Measurements from ENCODE around the gene TUBE1.

The TUBE1 gene

DNA sequence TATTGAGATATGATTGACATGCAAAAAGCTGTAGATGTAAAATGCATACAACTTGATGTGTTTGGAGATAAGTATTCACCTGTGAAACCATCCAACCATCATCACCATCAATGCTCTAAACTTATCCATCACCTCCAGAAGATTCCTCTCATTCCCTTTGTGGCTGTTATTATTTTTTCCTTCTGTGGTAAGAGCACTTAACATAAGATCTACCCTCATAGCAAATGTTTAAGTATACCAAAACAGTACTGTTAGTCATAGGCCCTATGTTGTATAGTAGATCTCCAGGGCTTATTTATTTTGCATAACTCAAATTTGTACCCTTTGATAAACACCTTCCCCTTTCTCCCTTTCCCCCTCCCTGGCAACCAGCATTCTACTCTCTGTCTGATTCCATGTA is 64.5 kb downstream of the TUBE1 start:
- Histone ChIP-seq H3K4me3 (ENCODE audit: low read depth, low read length) (no peak overlapping the region), H3K9me3 (no peaks in the 10 kb centered on the region), H3K27me3 (no peaks in the 10 kb centered on the region), H3K4me1 (no peaks in the 10 kb centered on the region), H3K36me3 (no peaks in the 10 kb centered on the region)
- no peak for DNase-seq
- TF ChIP-seq, protein P1, sequence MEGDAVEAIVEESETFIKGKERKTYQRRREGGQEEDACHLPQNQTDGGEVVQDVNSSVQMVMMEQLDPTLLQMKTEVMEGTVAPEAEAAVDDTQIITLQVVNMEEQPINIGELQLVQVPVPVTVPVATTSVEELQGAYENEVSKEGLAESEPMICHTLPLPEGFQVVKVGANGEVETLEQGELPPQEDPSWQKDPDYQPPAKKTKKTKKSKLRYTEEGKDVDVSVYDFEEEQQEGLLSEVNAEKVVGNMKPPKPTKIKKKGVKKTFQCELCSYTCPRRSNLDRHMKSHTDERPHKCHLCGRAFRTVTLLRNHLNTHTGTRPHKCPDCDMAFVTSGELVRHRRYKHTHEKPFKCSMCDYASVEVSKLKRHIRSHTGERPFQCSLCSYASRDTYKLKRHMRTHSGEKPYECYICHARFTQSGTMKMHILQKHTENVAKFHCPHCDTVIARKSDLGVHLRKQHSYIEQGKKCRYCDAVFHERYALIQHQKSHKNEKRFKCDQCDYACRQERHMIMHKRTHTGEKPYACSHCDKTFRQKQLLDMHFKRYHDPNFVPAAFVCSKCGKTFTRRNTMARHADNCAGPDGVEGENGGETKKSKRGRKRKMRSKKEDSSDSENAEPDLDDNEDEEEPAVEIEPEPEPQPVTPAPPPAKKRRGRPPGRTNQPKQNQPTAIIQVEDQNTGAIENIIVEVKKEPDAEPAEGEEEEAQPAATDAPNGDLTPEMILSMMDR (IDR thresholded peaks at IDR 0.05; ENCODE audit: low read depth, low read length) = no peak

DNA sequence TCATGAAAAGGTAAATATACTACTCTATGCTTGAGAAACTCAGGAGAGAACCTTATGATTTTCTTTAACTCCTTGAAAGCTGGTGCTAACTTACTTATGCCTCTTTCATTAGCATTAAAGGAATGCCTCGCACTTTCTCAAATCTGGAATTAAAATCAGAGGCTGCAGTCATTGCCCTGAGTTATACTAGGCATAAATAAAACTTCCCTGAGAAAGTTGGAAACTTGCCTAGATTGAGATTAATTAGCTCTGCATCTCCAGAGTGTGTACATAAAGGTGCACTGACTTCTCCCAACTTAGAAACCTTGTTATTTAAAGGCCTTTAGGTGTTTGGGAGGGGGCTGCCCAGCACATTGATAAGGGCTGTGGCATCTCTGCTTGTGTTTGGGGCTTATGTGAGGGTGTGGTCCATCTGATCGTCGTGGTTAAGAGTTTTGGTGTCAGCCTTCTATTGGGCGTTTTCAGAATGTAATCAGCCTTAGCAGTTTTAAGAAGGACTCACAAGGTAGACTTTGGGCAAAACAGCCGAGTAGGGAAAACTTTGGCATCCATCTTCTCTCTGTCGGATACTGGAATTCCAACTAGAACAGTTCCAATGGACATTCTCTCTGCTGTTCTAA is 65.5 kb downstream of the TUBE1 start:
- TF ChIP-seq, protein P1 (IDR thresholded peaks at IDR 0.05; ENCODE audit: low read depth, low read length) = no peak
- H3K4me1 ChIP-seq = no peaks in the 10 kb centered on the region
- DNase-seq = no peak

More for the DNA sequence above, 65.5 kb downstream of the TUBE1 start:
- no peak overlapping the region for H3K4me3 ChIP-seq (ENCODE audit: low read depth, low read length)
- H3K27me3 ChIP-seq = no peaks in the 10 kb centered on the region
- no peaks in the 10 kb centered on the region for H3K9me3 ChIP-seq
- H3K36me3 ChIP-seq = no peaks in the 10 kb centered on the region

Measured in BE2C (cell line).